GM12878 (cell line): Measurements from ENCODE around the gene OIT3. TPM values are rescaled to one million over a fixed set of nuclear protein-coding genes. Genes with fewer than 3 reads are reported as not detected.

Experiments used
- ATAC-seq: fragments of 200-7000 bp; cut with Tn5 transposase; 3 replicates; pipeline ENCODE4 v1.9.1; 2020; ENCODE audit warnings: mild to moderate bottlenecking, moderate library complexity
- BruUV-seq: library from RNA; stranded (reverse); fragments of 400-500 nt; replicated peaks from 2 replicates; lab custom pipeline; 2021; lab: Mats Ljungman, UMichigan
- CTCF ChIA-PET: fragments of 300-600 bp; sonication (Branson Sonifier 250); formaldehyde crosslinking; extraction: SDS; loops from one replicate; lab custom pipeline; 2021; ENCODE audit warnings: inconsistent platforms; lab: Yijun Ruan, JAX
- POLR2A ChIA-PET: fragments of 350-600 bp; formaldehyde crosslinking; extraction: SDS; loops from one replicate; lab custom pipeline; 2021; ENCODE audit warnings: inconsistent platforms; lab: Charles Lee
- RAD21 ChIA-PET: fragments of 300-600 bp; sonication (Branson Sonifier 250); formaldehyde crosslinking; loops from one replicate; lab custom pipeline; 2023; ENCODE audit warnings: antibody characterized with exemption; ENCODE audit not compliant: unreplicated experiment; lab: Charles Lee
- SMC1A ChIA-PET: fragments of 300-600 bp; sonication (Branson Sonifier 250); formaldehyde crosslinking; loops from one replicate; lab custom pipeline; 2023; ENCODE audit not compliant: unreplicated experiment, uncharacterized antibody; lab: Charles Lee
- DNase-seq: peaks from one replicate; pipeline ENCODE4 v3.0.0-alpha.2; 2011; ENCODE audit warnings: low read depth, low spot score
- FAIRE-seq: peaks from 3 replicates; lab custom pipeline; 2011; peaks lifted over from hg19 to GRCh38; lab: Jason Lieb, UNC
- H2AFZ ChIP-seq: 2 replicates; pipeline ENCODE4 v1.6.0; 2011; ENCODE audit warnings: low read depth, low read length, control low read depth; ENCODE audit not compliant: control insufficient read depth
- H3K27ac ChIP-seq: 2 replicates; pipeline ENCODE4 v1.5.1; 2011; ENCODE audit warnings: control low read depth; ENCODE audit not compliant: control insufficient read depth, insufficient read depth
- H3K27me3 ChIP-seq, 2 experiments: replicated peaks in 1 of 2; 2 replicates each; pipeline versions ENCODE4 v1.6.0 to v1.6.1; 2011; ENCODE audit warnings: low read length in 1 of 2; ENCODE audit not compliant: control insufficient read depth in 2 of 2, insufficient read depth in 2 of 2
- H3K36me3 ChIP-seq, 2 experiments: 2 replicates each; pipeline ENCODE4 v1.5.1; 2011; ENCODE audit warnings: low read length in 1 of 2; ENCODE audit not compliant: control insufficient read depth in 2 of 2, insufficient read depth in 2 of 2
- H3K4me1 ChIP-seq: 2 replicates; pipeline ENCODE4 v1.6.1; 2011; ENCODE audit warnings: mild to moderate bottlenecking, low read length, moderate library complexity, mixed read lengths; ENCODE audit not compliant: control insufficient read depth, insufficient read depth
- H3K4me2 ChIP-seq: 2 replicates; pipeline ENCODE4 v1.6.0; 2011; ENCODE audit warnings: control low read depth; ENCODE audit not compliant: control insufficient read depth, insufficient read depth
- H3K4me3 ChIP-seq: fragments of 200-600 bp; sonication (generic); 2 replicates; pipeline ENCODE4 v1.5.1; 2016
- H3K79me2 ChIP-seq: 2 replicates; pipeline ENCODE4 v1.6.0; 2011; ENCODE audit warnings: low read length; ENCODE audit not compliant: control insufficient read depth, insufficient read depth
- H3K9ac ChIP-seq: 2 replicates; pipeline ENCODE4 v1.8.0; 2011; ENCODE audit warnings: low read length, control low read depth, mixed read lengths; ENCODE audit not compliant: control insufficient read depth, insufficient read depth
- H3K9me3 ChIP-seq: replicated peaks from 3 replicates; pipeline ENCODE4 v1.5.1; 2011; ENCODE audit warnings: mild to moderate bottlenecking, low read length; ENCODE audit not compliant: control insufficient read depth, insufficient read depth
- H4K20me1 ChIP-seq: 2 replicates; pipeline ENCODE4 v1.6.0; 2011; ENCODE audit not compliant: control insufficient read depth, insufficient read depth
- BCL11A ChIP-seq: IDR thresholded peaks from 2 replicates; pipeline ENCODE4 v1.6.1; 2011; ENCODE audit warnings: low read depth, low read length
- BRCA1 ChIP-seq: IDR thresholded peaks from 2 replicates; pipeline ENCODE4 v1.6.1; 2011; ENCODE audit warnings: low read depth, low read length, improper control_type of control experiment
- PBX3 ChIP-seq: IDR thresholded peaks from 2 replicates; pipeline ENCODE4 v1.6.1; 2011; ENCODE audit warnings: mild to moderate bottlenecking, low read depth, low read length, moderate library complexity; ENCODE audit not compliant: insufficient replicate concordance
- RELA ChIP-seq: fragments of 450-650 bp; IDR thresholded peaks from 2 replicates; pipeline ENCODE4 v1.8.0; 2014; ENCODE audit warnings: borderline replicate concordance; ENCODE audit not compliant: partially characterized antibody
- SIN3A ChIP-seq: IDR thresholded peaks from 2 replicates; pipeline ENCODE4 v1.6.1; 2012; ENCODE audit warnings: low read depth, low read length, improper control_type of control experiment
- SMAD1 ChIP-seq: fragments of 450-650 bp; IDR thresholded peaks from 2 replicates; pipeline ENCODE4 v1.6.1; 2018; ENCODE audit warnings: mild to moderate bottlenecking, low read depth; ENCODE audit not compliant: partially characterized antibody
- ZNF687 ChIP-seq: fragments of 450-650 bp; IDR thresholded peaks from 2 replicates; pipeline ENCODE4 v1.6.1; 2017; ENCODE audit warnings: mild to moderate bottlenecking, moderate library complexity
- WGBS: methylation state at CpG from one replicate; pipeline ENCODE4 v1.1.6; 2016; ENCODE audit warnings: low lambda C conversion rate; ENCODE audit not compliant: insufficient replicate concordance, insufficient coverage; ENCODE audit errors: missing lambda C conversion rate; 5-methylcytosine and 5-hydroxymethylcytosine counted together
- in situ Hi-C: fragments of 300-500 bp; cut with MboI; formaldehyde crosslinking; loops from 9 replicates; pipeline ENCODE4 v1.14.3; 2018; ENCODE audit warnings: mixed read lengths
- intact Hi-C: fragments of 100-400 bp; cut with micrococcal nuclease; formaldehyde crosslinking; loops from one replicate; pipeline ENCODE4 v1.14.2; 2022; ENCODE audit not compliant: unreplicated experiment
- polyA plus RNA-seq, 11 experiments: library from polyadenylated mRNA; depleted of rRNA in 4 of 11; unstranded in 6 of 11; stranded (reverse) in 5 of 11; fragments of >200 nt; fragmentation: Nextera tagmentation in 4 of 11; fragmentation: Illumina TruSeq in 1 of 11; extraction: Ambion mirVana in 4 of 11; extraction: Trizol in 1 of 11; gene quantifications; 1 replicate in 1 of 11; 2 replicates in 10 of 11; pipeline versions ENCODE4 v1.2.1 to v1.2.3, GENCODE V29; 2011 to 2016; ENCODE audit warnings: inconsistent platforms in 2 of 11, missing spikeins in 2 of 11, low read depth in 1 of 11
- total RNA-seq, 4 experiments: library from RNA; depleted of rRNA in 3 of 4; stranded (reverse); fragments of >200 nt in 3 of 4; fragmentation: Illumina TruSeq in 1 of 4; extraction: Trizol in 1 of 4; gene quantifications; 2 replicates each; pipeline versions ENCODE4 v1.2.1 to v1.2.3, GENCODE V29; 2013 to 2021

Gene OIT3
- total and polyA plus RNA-seq, 10 of the 15 experiments (the other 5 are each of a cell fraction or from before 2014, with no cell fraction given), result not detected

GRCh38 chr10:72855790-72856189, 37.7 kb upstream of the OIT3 start:
- no peak overlapping the region for H3K27ac ChIP-seq
- no peak overlapping the region for H3K4me2 ChIP-seq
- H3K4me3 ChIP-seq, result no peak overlapping the region
- no peaks in the 10 kb centered on the region for H3K36me3 ChIP-seq
- RAD21 ChIA-PET, result no interaction called here
- in situ Hi-C loops, result no loop called here
- no peak for TF ChIP-seq BCL11A
- TF ChIP-seq BRCA1, result no peak
- TF ChIP-seq PBX3, result no peak
- no peak for TF ChIP-seq SMAD1
- no peak for TF ChIP-seq RELA
- TF ChIP-seq ZNF687, result no peak
- TF ChIP-seq SIN3A, result no peak
- intact Hi-C loops, result no loop called here
- H3K27me3 ChIP-seq, result no peaks in the 10 kb centered on the region
- CTCF ChIA-PET, result interaction anchor here (0.7 to 1.6 kb wide), 2 partner anchors 13 to 411 kb away, joined by 3 to 4 read pairs; no protein-coding TSS in a partner anchor
- H3K79me2 ChIP-seq, result no peaks in the 10 kb centered on the region
- no peak overlapping the region for H2AFZ ChIP-seq
- ATAC-seq, result no peak
- WGBS, result 96% methylated on average over 2 of the region's 2 CpGs
- BruUV-seq, result no TSS peak
- no peak overlapping the region for H3K9ac ChIP-seq
- no peaks in the 10 kb centered on the region for H4K20me1 ChIP-seq
- DNase-seq, result no peak
- POLR2A ChIA-PET, result interaction anchor here (0.6 to 1.8 kb wide), 2 partner anchors 11 to 392 kb away, joined by 3 to 4 read pairs; no protein-coding TSS in a partner anchor
- H3K9me3 ChIP-seq, result no peaks in the 10 kb centered on the region; the same call in 2 of the 3 replicates
- SMC1A ChIA-PET, result no interaction called here
- no peaks in the 10 kb centered on the region for H3K4me1 ChIP-seq
- FAIRE-seq, result no peak
